Upper lobe of right lung (tissue), 1 donor: Measurements from ENCODE around the gene GNAO1. TPM values are rescaled to one million over a fixed set of nuclear protein-coding genes. Genes with fewer than 3 reads are reported as not detected.

Source experiments
- ATAC-seq: fragments of 200-7000 bp; cut with Tn5 transposase; one replicate; pipeline ENCODE4 v1.9.1; 2020; ENCODE audit warnings: mild to moderate bottlenecking, moderate library complexity
- DNase-seq: peaks from one replicate; pipeline ENCODE4 v3.0.0-alpha.2; 2020
- H3K27ac ChIP-seq: fragments of 200-600 bp; one replicate; pipeline ENCODE4 v1.8.0; 2022
- H3K27me3 ChIP-seq: fragments of 200-600 bp; one replicate; pipeline ENCODE4 v1.8.0; 2022; ENCODE audit warnings: mild to moderate bottlenecking
- H3K36me3 ChIP-seq: fragments of 200-600 bp; one replicate; pipeline ENCODE4 v1.8.0; 2022
- H3K4me1 ChIP-seq: fragments of 200-600 bp; one replicate; pipeline ENCODE4 v1.8.0; 2022
- H3K4me3 ChIP-seq: fragments of 200-600 bp; one replicate; pipeline ENCODE4 v1.8.0; 2022; ENCODE audit warnings: mild to moderate bottlenecking
- H3K9me3 ChIP-seq: fragments of 200-600 bp; one replicate; pipeline ENCODE4 v1.8.0; 2022
- CTCF ChIP-seq: fragments of 200-600 bp; IDR thresholded peaks from one replicate; pipeline ENCODE4 v1.8.0; 2022; ENCODE audit warnings: antibody characterized with exemption
- intact Hi-C: fragments of 100-400 bp; cut with DNase I; formaldehyde crosslinking; loops from one replicate; pipeline ENCODE4 v1.11.0; 2022
- total RNA-seq: library from RNA; stranded (reverse); fragmentation: NEBNext Ultra II Directional; extraction: Animal tissue kit (Norgen Biotek cat#: 25700); gene quantifications from one replicate; pipeline ENCODE4 v1.2.1, GENCODE V29; 2021
- donor health status: DM: no; HTN: yes; CAD: no; lungs with severe emphysema.

GNAO1 gene
- total RNA-seq, 1 donor from 2014 or later: 1.8 TPM

- Histone ChIP-seq H3K9me3 (no peaks in the 10 kb centered on the region), H3K4me3 (no peak overlapping the region), H3K27me3 (no peaks in the 10 kb centered on the region), H3K36me3 (no peaks in the 10 kb centered on the region), H3K4me1 (peaks cover 3% of the 10 kb centered on the region), H3K27ac (no peak overlapping the region)
- no peak for ATAC-seq
- no peak for DNase-seq
- TF ChIP-seq CTCF: no peak
- intact Hi-C loops: no loop called here
Measured at GRCh38 chr16:56294579-56294978, 103.3 kb downstream of the GNAO1 start.

- no peak for DNase-seq
- no peak for TF ChIP-seq CTCF
- peaks cover 3% of the 10 kb centered on the region for H3K4me1 ChIP-seq
- no peaks in the 10 kb centered on the region for H3K9me3 ChIP-seq
- no peaks in the 10 kb centered on the region for H3K36me3 ChIP-seq
- intact Hi-C loops: no loop called here
- no peak for ATAC-seq
- H3K4me3 ChIP-seq: no peak overlapping the region
- no peak overlapping the region for H3K27ac ChIP-seq
- no peaks in the 10 kb centered on the region for H3K27me3 ChIP-seq
Measured at GRCh38 chr16:56295059-56295665, 103.9 kb downstream of the GNAO1 start.

- ATAC-seq (no peak), DNase-seq (no peak)
- Histone ChIP-seq H3K4me3 (no peak overlapping the region), H3K27ac (no peak overlapping the region), H3K4me1 (peaks cover 3% of the 10 kb centered on the region), H3K9me3 (no peaks in the 10 kb centered on the region), H3K36me3 (no peaks in the 10 kb centered on the region), H3K27me3 (no peaks in the 10 kb centered on the region)
- intact Hi-C loops: no loop called here
- no peak for TF ChIP-seq CTCF
Measured at GRCh38 chr16:56295739-56296527, 104.6 kb downstream of the GNAO1 start.

- H3K4me1 ChIP-seq: peaks cover 3% of the 10 kb centered on the region
- H3K27ac ChIP-seq: no peak overlapping the region
- no peaks in the 10 kb centered on the region for H3K36me3 ChIP-seq
- no peak for TF ChIP-seq CTCF
- intact Hi-C loops: no loop called here
- ATAC-seq (no peak), DNase-seq (no peak)
- no peaks in the 10 kb centered on the region for H3K27me3 ChIP-seq
- no peak overlapping the region for H3K4me3 ChIP-seq
- H3K9me3 ChIP-seq: no peaks in the 10 kb centered on the region
Measured at GRCh38 chr16:56297684-56298083, 106.4 kb downstream of the GNAO1 start.

- ATAC-seq (no peak), DNase-seq (no peak)
- Histone ChIP-seq H3K27ac (no peak overlapping the region), H3K27me3 (no peaks in the 10 kb centered on the region), H3K36me3 (no peaks in the 10 kb centered on the region), H3K4me3 (no peak overlapping the region), H3K4me1 (peaks cover 3% of the 10 kb centered on the region), H3K9me3 (no peaks in the 10 kb centered on the region)
- no peak for TF ChIP-seq CTCF
- intact Hi-C loops: no loop called here
Measured at GRCh38 chr16:56298116-56298515, 106.8 kb downstream of the GNAO1 start.
